ENCODE data around the gene MMP20.

The MMP20 gene

DNA sequence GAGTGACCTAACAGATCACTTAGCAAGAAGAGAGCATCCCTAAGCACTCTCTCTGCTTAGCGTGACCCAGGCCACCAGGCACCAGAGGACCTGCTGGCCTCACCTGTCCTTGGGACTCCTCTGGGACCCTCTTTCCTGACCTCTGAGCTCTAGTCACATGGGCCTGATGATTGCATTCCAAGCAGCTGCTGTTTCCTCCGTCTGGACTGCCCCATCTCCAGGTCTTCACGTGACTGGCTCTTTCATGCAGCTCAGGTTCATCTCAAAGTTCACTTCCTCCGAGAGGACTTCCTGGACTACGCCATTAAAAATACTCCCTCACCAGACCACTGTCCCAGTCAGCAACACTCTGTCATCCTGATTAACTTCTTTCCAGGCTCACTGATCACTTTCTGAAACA, 2.9 kb downstream of the MMP20 start:
- DNase-seq, result no peak

DNA sequence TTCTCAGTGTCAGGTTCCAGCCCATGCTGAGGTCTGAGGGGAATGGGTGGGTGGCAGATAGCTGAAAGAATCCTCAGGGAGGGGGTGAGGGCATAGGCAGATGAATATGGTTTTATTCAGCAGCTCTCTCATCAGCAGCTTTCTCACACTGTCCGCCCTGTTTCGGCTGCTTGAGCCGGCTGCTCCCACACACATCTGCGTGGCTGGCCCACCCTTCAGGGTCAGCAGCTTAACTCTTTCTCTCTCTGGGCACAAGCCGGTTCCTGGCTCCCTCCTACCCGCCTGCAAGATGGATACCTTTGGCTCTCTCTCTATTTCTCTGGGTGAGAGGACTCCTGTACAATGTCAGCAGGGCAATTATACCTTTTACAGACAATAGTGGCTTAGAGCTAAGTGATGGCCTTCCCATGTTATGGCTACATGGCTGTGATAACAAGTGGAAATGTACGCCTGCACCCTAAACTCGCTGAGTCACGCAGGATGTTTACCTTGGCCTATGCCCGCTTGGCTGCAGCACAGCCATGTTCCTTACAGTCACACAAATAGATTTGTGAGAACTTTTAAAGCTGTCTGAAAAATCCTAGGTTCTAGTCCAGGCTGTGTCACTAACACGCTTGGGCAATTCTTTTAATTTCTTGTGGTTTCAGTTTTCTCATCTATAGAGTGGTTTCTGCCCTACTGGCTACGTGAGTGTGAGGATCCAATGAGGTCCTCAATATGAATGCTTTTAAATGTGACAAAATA, 4.1 kb downstream of the MMP20 start:
- DNase-seq, result no peak

DNA sequence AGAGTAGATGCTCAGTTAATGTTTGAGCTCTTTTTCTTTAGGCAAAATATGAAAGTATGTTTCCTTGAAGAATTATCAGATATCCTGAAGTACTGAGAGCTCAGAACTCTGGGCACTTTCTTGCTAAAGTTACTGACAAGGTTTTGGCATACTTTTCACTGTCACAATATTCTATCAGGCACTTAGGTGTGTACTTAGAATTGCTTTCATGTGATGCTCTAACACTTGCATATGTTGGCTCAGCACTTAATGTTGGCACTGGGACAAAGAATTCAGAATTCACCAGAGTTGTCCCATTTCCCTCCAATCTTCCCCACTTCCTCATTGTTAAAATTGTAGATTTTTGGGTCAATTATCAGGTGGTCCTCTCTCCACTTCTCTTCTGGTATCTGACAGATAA, 5.0 kb downstream of the MMP20 start:
- no peak for DNase-seq

DNA sequence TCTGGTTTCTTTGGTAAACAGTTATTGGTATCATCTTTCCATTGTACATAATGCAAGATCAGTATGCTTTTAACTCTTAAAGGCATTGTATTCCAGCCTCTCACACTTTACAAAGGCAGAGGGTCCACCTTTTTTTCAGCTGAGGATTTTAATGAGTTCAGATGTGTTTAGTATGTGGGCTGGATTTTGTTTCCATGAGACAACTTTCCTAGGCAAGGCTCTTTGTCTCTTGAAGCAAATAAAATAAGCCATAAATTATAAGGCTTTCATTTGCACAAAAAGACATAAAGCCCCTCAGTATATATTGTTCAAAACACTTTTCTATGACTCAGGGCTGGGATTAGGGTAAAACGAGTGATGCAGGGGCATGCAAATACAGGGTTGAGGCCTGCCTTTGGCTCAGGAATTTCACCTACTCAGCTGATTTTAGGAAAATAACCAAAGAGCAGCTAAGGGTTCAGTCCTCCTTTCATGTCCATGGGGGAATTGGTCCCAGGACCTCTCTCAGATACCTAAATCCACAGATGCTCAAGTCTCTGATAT, 7.6 kb downstream of the MMP20 start:
- DNase-seq, result no peak

DNA sequence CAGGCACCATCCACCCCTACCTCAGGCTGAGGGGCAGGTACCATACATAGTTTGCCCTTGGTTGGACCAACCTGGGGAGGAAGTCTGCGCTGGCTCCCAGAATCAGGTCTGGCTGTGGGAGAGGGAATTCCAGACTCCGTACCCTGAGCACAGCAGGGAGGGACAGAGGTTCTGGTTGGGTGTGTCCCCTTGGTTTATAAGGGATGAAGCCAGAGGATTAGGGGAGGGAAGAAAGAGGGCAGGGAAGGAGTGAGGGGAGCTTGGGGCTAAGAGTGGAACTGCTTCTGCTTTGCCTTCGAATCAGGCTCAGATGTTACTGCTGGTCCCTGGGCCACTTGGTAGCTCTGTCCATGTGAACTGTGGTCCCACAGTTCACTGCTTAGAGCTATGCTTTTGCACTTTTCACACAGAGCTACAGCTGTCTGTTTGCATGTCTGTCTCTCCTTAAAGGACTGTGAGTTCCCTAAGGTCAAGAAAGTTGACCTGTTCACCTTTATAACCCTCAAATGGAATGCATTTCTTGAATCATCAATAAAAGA, 9.2 kb downstream of the MMP20 start:
- no peak for DNase-seq

DNA sequence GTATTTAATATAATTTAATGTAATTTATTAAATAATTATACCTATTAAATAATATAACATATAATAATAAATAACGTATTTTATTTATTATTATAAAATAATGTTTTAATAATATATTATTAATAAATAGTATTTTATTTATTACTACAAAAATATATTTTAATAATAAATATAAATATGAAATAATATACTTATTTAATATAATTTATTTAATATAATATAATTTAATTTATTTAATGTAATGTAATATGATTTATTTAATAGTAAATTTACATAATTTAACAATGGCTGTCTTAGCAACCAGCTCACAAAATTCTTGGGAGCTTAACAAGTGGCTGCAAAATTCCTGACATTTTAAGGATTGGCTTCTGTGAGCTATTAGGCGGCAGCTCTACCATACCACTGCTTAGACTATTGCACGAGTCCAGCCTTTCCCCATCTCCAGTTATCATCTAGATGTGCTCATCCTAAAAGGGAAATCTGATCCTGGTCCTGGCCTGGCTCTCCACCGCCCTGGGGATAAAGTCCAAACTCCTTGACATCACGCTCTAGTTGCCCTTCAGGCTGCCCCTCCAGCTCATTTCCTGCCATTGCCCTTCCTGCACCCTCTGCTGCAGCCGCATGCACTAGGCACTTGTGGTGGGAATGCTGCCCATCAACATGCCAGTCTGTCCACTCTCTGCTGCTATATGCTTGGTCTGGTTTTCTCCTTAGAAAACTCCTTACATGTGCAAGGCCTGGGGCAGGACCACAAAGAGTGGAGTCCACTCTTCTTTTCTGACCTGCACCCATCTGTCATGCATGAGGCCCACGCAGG, 9.8 kb downstream of the MMP20 start:
- DNase-seq, result no peak

DNA sequence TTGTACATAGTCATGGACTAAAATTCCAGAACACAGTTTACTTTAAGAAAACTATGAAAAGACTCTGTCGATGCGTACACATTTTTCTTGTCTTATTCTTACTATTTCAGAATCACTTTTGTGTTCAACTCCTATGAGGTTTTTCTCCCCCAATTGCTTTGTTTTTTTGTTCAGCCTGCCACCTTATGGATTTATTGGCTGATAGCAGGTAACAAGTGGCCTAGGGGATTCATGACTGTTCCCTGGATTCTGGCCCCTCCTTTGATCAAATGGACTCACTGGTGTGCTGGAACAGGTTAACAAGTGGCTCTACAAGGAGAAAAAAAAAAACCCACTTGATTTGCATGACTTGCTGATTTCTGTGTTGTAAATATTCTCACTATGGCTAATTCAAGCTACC, 10.6 kb downstream of the MMP20 start:
- DNase-seq, result no peak

DNA sequence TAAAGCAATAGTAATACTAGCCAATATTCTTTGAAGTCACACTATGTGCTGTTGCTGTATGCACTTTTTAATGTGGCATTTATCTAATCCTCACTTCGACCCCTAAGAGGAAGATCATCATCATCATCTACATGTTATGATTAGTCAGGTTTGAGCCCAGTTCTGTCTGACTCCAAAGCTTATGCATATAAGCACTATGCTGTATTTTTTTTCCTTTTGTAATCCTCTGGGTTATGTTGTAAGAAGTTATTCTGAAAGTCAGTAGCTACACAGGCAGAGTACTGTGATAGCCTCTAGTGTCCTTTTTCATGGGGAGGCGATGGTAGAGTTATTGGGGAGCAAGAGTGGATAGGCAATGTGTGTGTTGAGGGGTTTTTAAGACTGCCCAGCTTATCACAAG, 11.1 kb downstream of the MMP20 start:
- DNase-seq, result no peak

DNA sequence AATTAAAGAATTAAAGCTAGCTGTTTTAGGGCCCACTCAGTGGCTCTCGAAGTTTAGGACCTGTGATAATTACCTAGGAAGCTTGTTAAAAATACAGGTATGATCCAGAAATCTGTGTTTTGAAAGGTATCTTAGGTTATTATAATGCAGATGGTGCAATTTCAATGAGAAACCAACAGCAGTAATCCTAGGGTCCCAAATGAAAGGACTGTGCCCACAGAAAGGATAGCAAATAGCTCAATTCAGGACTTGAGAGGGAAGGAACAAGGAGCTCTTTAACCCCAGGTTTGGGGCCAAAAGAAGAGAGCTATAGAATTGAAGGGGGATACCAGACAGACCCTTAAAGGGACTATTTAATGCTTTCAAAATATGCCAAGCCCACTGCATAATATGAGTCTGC, 11.7 kb downstream of the MMP20 start:
- DNase-seq, result no peak

DNA sequence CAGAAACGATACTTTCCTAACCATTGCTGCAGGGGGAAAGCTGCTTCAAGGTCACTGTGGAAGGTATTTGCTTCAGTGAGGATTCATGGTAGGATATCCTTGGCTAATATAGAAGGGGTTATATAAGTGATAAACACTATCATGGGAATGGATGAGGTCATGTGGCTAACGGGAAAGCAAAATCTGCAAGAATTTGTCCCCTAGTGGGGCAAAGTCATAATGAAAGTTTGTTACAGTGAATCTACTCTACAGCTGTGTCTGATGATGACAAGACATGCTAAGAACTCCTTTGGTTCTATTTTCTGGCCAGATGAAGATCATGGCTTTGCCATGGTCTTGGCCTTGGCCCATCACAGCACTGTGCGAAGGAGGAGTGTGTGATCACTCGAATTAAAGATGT, 13.8 kb downstream of the MMP20 start:
- DNase-seq, result no peak

DNA sequence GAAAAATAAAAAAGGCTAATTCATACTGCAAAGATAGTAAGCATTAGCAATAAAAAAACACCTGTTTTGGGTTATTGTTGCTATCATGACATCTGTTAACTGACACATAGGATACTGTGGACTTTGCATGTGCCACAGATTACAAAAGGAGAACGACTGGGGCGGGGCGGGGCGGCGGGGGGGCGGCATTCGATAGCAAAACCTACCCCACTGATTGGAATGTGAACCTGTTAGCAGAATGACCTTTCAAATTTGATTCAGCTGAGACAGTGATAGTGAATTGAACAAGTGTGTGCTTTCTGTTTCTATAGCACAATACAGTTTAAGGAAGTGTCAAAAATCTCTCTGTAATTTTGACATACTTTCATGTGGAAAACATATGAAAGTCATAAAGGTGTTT, 14.9 kb downstream of the MMP20 start:
- no peak for DNase-seq

DNA sequence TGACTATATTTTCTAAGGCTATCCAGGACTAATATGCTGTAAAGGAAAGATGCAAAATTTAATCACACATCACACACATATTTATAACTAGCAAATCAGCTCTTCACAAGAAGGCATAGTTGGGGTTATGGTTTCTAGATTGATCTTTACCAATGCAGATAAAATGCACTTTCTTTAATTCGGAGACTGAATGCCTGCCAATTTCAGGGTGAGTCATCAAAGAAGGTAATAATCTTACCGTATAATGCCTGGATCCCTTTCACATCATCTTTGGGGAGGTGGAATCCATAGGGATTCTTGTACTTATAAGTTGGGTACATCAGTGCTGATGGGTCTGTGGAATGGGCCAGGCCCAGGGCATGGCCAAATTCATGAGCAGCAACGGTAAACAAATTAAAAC, 16.4 kb downstream of the MMP20 start:
- DNase-seq, result no peak

DNA sequence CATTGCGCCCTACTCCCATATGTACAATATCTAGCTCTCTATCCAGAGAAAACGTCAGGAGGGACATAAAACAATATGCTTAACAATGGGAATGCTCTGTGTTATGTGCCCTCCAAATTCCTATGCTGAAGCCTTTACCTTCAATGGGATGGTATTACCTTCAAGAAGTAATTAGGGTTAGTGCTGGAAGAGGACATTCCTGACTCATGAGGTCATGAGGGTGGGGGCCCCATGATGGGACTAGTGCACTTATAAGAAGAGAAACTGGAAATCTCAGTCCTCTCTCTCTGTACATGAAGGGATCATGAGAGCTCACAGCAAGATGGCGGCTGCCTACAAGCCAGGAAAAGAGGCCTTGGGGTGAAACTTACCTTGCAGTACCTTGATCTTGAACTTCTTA, 20.3 kb downstream of the MMP20 start:
- no peak for DNase-seq

DNA sequence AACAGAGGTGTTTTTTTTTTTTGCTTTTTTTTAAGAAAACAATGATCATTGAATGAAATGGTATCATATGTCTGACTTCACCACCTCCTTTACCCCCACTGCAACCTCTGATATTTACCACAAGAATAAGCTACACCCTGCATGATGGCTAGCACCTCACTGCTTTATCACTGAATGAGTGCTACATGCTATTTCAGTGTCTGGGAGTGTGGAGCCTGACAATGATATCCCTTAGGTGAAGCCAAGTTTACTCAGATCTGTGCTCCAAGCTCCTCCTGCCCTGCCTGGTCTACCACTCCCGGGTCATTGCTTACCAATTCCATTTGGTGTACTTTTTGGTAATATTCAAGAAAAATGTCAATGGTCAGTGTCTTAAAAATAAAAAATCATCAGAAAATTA, 21.1 kb downstream of the MMP20 start:
- DNase-seq, result no peak

DNA sequence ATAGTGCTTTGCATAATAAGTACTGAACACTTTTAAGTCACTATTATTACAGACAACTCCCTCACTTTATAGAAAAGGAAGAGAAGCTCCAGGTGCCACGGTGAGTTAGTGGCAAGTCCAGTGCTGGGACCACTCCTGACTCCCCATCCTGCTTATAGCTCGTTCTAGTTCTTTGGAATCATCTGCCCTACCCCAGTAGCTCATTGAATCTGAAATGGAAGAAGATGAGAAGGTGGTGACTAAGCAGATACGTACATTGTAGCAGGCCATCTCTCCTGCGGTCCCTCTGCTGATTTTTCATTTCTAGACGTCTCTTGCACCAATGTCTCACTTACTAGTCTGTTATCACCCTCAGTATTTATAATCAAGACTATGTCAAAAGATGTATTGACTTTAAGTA, 21.6 kb downstream of the MMP20 start:
- DNase-seq, result no peak

DNA sequence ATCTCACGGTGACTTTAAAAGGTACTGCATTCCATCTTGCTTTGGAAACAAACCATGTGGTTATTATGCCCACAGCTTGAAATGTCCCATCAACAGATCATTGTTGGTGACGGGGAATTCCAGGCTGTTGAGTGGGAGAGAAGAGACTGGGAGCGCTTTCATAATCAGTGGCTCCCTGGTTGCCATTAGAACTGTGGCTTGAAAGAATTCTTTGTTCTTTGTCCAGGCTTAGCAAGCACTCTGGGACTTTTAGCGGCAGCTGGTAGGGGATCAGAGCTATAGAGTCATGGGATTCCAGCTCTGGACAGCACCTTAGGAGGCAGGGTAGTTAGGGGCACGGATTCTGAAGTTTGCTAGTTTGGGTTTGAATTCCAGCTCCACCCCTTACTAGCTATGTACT, 22.0 kb downstream of the MMP20 start:
- DNase-seq, result no peak

DNA sequence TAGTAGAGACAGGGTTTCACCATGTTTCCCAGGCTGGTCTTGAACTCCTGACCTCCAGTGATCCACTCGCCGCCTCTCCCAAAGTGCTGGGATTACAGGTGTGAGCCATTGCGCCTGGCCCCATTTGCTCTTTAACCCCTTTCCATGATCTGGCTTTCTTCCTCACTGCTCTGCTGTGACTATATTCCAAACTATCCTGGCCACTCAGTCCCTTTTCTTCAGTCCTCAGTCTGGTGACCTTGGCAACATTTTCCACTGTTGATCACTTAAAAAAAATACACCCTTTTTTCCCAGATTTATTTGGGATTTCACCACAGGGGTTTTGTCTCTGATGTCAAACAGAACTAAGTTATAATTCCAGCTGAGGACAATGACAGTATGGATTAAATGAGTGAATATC, 24.5 kb downstream of the MMP20 start:
- DNase-seq, result no peak

DNA sequence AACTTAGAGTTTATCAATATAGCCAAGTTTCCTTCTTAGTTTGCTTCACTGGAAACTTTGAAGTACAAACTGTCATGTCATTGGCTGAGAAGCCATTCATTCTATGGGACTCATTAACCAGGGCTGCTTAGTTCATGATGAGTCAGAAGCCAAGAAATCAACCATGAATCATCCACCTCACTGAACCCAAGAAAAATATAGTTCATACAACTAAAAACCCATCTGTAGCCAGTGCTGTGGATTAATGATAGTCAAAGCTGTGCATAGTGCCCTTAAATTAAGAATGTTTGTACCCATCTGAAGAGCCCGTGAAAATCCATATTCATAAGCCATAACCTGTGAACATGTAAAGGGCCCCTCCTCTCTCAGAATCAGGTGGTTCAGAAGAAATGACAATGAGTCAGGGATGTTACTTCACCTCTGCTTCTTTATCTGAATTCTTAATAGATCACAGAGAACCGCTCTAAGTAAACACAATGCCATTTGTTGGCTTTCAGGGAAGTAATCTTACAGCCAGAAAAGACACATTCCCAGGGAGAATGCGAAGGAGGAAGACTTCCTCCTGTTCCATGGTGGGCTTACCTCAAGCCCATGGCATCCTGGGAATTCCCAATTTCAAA, 25.4 kb downstream of the MMP20 start:
- no peak for DNase-seq

DNA sequence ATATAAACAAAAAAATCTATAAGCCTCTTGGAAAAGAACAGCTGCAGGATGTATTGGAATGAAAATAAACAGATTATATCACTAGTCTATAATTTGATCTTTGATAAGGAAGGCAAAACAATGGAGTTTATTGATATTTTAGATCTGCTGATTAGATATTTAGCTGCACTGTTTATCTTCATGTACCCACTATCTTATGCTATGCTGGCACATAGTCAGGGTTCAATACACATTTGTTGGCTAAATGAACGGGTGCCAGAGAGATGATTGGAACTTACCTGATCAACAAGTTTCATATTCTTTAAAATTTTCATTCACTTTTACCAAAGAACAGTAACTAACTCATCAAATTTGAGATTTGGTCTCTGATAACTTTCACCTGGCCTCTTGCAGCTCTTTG, 26.9 kb downstream of the MMP20 start:
- no peak for DNase-seq

DNA sequence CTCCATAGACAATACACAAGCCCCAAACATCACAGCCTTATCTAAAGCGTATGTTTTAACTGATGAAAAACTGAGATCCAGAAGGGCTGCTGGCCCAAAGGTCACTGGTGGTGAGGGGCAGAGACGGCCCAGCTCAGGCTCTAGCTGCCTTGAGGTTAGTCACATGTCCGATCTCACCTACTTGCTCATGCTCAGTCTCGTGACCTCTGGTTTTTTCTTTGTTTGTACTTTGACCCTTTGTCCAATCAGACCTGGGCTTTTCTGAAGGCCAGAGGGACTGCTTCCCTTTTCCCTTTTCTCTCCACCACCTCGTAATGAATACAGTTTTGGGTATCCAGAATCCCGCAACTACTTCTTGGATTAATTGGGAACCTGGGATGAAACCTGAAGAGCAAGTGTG, 28.6 kb downstream of the MMP20 start:
- DNase-seq, result no peak

DNA sequence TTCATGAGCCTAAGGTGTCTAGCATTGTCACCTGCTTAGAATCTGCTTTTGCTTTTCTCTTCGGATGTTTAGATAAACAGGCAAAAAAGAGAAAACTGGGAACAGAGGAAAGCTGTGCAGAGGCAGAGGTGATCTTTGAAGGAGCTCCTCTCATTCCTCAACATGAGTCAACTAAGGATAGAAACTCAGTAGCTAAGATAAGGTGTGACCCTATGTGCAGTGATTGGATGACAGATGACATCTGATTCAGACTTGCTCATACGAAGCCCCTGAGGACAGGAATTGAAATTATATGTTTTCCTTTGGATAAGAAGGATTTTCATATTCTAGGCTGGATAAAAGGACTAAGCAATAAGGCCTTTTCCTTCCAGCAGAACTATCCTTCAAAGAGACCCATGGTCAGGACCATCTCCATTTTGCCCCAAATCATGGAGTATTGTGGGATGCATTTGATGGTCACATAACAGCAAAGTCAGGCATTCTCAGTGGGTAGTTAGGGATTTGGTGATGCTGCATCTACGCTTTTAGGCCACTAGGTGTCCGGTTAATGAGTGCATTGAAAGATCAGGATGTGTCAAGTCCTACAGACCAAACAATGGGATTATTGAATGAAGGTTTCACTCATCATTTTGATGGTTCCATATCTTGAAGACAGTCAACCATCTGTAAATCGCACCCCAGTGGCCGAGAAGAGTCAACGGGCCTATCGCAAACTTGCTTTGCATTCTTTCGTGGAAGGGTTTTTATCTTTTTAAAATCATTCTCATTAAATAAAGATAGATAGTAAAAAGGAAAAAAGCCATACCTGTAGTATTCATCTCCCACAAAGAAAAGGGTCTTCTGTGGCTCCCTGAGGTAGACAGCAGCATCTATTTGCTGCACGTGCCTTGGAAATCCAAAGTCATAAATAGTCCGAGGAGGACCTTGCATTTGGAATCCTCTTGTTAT, 32.2 kb downstream of the MMP20 start:
- no peak for DNase-seq

DNA sequence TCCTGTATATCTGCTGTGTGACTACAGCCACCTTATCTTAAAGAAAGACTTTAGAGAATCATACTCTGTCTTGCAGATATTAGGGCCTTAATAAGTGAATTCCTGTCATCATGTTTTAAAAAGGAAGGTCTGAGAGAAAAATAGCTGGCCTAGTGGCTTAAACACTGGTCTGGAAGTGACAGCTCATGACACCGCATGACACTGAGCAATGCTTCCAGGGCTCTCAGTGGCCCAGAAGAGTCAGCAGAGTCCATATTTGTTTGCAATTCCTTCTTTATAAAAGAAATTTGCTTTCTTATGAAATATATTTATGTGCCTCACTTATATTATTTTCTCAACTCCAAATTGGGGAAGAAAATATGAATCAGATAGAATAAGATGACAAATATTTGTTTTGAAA, 33.0 kb downstream of the MMP20 start:
- no peak for DNase-seq

Measured in activated effector memory CD4-positive, alpha-beta T cell treated with anti-CD3 and anti-CD28 coated beads, Interleukin-2, amount 50 U/mL, for 16 hours (primary cell).